ENCODE results near the gene CAB39L.

- TF ChIP-seq EZH2phosphoT487 (IDR thresholded peaks at IDR 0.05; ENCODE audit: insufficient read depth, low read depth) (no peak), EZH2 (IDR thresholded peaks at IDR 0.05; ENCODE audit: insufficient read depth, poor library complexity, severe bottlenecking) (no peak)
Measured at GRCh38 chr13:49296659-49297058, 147.2 kb downstream of the CAB39L start.

All from GM23248 (cell line).